GM12801 (cell line): ENCODE data around the gene TENM3.

Experiments
- CTCF ChIP-seq: IDR thresholded peaks from one replicate; pipeline ENCODE4 v1.5.1; 2011; ENCODE audit warnings: control low read depth; ENCODE audit not compliant: insufficient read length; ENCODE audit errors: extremely low read depth

The TENM3 gene

DNA sequence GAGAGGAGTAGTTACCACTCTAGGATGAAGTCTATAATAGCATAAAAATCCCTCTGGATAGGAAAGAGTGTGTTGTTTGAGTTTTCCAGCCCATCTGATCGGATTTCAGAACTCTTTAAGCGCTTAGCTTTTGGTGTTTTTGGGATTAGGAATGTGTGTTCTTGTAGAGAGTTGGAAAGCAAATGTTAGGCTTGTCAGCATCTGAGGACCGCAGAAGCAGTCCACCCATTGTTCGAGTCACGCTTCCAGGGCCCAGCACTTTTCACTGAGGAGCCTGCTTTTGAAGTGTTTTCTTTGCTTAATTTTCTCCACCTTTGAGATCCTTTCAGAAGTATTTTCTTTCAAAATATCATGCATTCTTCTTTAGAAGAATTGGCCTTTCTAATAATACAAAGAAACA is 306.2 kb downstream of the TENM3 start:
- TF ChIP-seq CTCF, result no peak

DNA sequence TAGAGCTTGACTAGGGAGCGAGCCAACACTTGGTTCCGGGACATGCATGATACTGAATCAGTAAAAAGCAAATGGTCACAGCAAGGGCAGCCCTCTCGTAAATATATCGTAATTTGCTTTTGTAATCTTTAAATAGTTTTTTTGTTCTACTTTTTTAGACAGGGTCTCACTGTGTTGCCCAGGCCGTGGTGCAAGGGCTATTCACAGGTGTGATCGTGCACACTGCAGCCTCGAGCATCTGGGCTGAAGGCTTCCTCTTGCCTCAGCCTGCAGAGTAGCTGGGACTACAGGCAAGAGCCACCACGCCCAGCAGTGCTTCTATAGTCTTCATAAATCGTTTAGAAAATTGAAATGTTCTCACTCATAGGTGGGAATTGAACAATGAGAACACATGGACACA is 309.7 kb downstream of the TENM3 start:
- no peak for TF ChIP-seq CTCF

- no peak for TF ChIP-seq CTCF
Measured at GRCh38 chr4:182553653-182554052, 310.5 kb downstream of the TENM3 start.

- no peak for TF ChIP-seq CTCF
Measured at GRCh38 chr4:182554736-182555135, 311.5 kb downstream of the TENM3 start.

DNA sequence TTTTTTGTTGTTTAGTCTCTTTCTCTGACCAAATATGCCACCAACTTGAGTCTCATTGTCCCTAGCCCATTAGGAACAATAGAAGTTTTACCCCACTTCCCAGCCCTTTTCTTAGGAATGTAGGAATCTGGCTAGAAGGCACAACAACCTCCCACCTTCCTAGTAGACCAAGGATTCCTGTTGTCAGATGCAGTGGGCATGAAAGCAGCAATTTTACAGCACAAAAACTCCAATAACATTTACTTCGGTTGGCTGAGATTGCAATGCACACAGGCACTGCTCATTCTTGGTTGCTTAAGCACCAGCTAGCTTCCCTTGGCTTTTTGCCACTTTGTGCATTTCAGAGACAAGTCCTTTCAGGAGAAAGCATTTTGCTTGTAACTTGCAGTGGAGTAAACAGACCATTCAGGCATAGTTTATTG is 312.8 kb downstream of the TENM3 start:
- TF ChIP-seq CTCF, result no peak

- no peak for TF ChIP-seq CTCF
Measured at GRCh38 chr4:182556580-182556979, 313.4 kb downstream of the TENM3 start.

- no peak for TF ChIP-seq CTCF
Measured at GRCh38 chr4:182560358-182560757, 317.2 kb downstream of the TENM3 start.

DNA sequence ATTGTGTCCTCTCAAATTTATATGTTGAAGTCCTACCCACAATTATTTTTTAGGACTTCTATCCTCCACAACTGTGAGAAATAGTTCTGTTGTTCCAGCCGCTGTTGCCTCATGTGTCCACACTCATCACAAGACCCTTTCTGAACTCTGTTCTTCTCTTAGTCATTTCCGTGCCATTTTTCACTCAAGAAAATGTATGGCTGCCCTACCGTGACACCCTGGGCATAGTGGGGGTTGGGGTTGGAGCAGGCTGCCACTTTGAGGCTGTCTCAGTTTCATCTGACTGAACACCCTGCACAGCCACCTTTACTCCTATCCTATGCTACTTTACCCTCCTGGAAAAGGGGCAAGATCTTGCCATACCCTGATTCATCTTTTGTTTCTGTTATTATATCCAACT is 319.1 kb downstream of the TENM3 start:
- TF ChIP-seq CTCF, result no peak
